HCT116 (cell line): Measurements from ENCODE around the gene PHLDB3. TPM values are rescaled to one million over a fixed set of nuclear protein-coding genes. Genes with fewer than 3 reads are reported as not detected.

Experiments
- ATAC-seq: fragments of 200-7000 bp; cut with Tn5 transposase; 2 replicates; pipeline ENCODE4 v1.9.1; 2020; ENCODE audit warnings: mild to moderate bottlenecking, moderate library complexity
- BruUV-seq: library from RNA; stranded (reverse); fragments of 400-500 nt; replicated peaks from 2 replicates; lab custom pipeline; 2021; lab: Mats Ljungman, UMichigan
- CTCF ChIA-PET: fragments of 300-600 bp; sonication (Branson Sonifier 250); formaldehyde crosslinking; loops from one replicate; lab custom pipeline; 2021; ENCODE audit warnings: antibody characterized with exemption; lab: Charles Lee
- POLR2A ChIA-PET: fragments of 300-600, 350-600 bp; sonication (Branson Sonifier 250); formaldehyde crosslinking; loops from one replicate; lab custom pipeline; 2021; ENCODE audit warnings: antibody characterized with exemption; lab: Charles Lee
- RAD21 ChIA-PET, 2 experiments: fragments of 300-600 bp; sonication (Branson Sonifier 250); formaldehyde crosslinking; loops; one replicate each; lab custom pipeline; 2023; ENCODE audit warnings: low total read pairs in 2 of 2; ENCODE audit not compliant: uncharacterized antibody in 2 of 2, unreplicated experiment in 2 of 2, low non-redundant PET in 1 of 2; lab: Charles Lee
- DNase-seq: peaks from one replicate; pipeline ENCODE4 v3.0.0-alpha.2; 2010; ENCODE audit warnings: low read depth, low spot score
- H2AFZ ChIP-seq: fragments of 200-600 bp; shearing (Covaris generic), sonication (generic); 2 replicates; pipeline ENCODE4 v1.6.1; 2017; ENCODE audit warnings: low read depth, mixed run types, mixed read lengths, antibody characterized with exemption, low read length; ENCODE audit not compliant: poor library complexity, severe bottlenecking
- H3K27ac ChIP-seq: 2 replicates; pipeline ENCODE4 v1.5.1; 2012; ENCODE audit warnings: low read depth, low read length
- H3K27me3 ChIP-seq: fragments of 200-600 bp; sonication (generic); 2 replicates; pipeline ENCODE4 v1.6.1; 2016; ENCODE audit warnings: mixed run types, low read length, mixed read lengths; ENCODE audit not compliant: insufficient read depth
- H3K36me3 ChIP-seq, 2 experiments: fragments of 200-500 bp in 1 of 2; fragments of 200-600 bp in 1 of 2; sonication (Bioruptor generic) in 1 of 2; sonication (generic) in 1 of 2; 2 replicates each; pipeline versions ENCODE4 v1.5.1 to v1.6.1; 2014 to 2016; ENCODE audit warnings: low read length in 2 of 2, inconsistent platforms in 1 of 2, mixed read lengths in 1 of 2, mixed run types in 1 of 2; ENCODE audit not compliant: insufficient read depth in 2 of 2, control insufficient read depth in 1 of 2
- H3K4me1 ChIP-seq, 2 experiments: fragments of 200-600 bp in 1 of 2; sonication (generic) in 1 of 2; 2 replicates each; pipeline versions ENCODE4 v1.5.1 to v1.6.1; 2012 to 2017; ENCODE audit warnings: low read length in 2 of 2, inconsistent platforms in 1 of 2, mild to moderate bottlenecking in 1 of 2, mixed read lengths in 1 of 2, mixed run types in 1 of 2, moderate library complexity in 1 of 2; ENCODE audit not compliant: insufficient read depth in 2 of 2, control insufficient read depth in 1 of 2
- H3K4me2 ChIP-seq: fragments of 200-600 bp; sonication (generic); 2 replicates; pipeline ENCODE4 v1.6.1; 2017; ENCODE audit warnings: mixed run types, low read length, mixed read lengths
- H3K4me3 ChIP-seq, 2 experiments: fragments of 200-600 bp in 1 of 2; sonication (generic) in 1 of 2; replicated peaks in 1 of 2; 2 replicates each; pipeline ENCODE4 v1.5.1; 2011 to 2016; ENCODE audit warnings: low read length in 2 of 2, control low read depth in 1 of 2, low read depth in 1 of 2, mild to moderate bottlenecking in 1 of 2, mixed read lengths in 1 of 2, mixed run types in 1 of 2
- H3K79me2 ChIP-seq: fragments of 200-600 bp; sonication (generic); 2 replicates; pipeline ENCODE4 v1.6.1; 2017; ENCODE audit warnings: mild to moderate bottlenecking, mixed run types, low read length, moderate library complexity, mixed read lengths; ENCODE audit not compliant: insufficient read depth
- H3K9ac ChIP-seq: fragments of 200-600 bp; sonication (generic); 2 replicates; pipeline ENCODE4 v1.6.1; 2016; ENCODE audit warnings: low read length, mixed read lengths
- H3K9me2 ChIP-seq: fragments of 200-600 bp; sonication (generic), shearing (Covaris generic); 2 replicates; pipeline ENCODE4 v1.6.1; 2017; ENCODE audit warnings: mixed run types, mild to moderate bottlenecking, moderate library complexity; ENCODE audit not compliant: insufficient read depth
- H3K9me3 ChIP-seq, 2 experiments: fragments of 200-500 bp in 1 of 2; fragments of 200-600 bp in 1 of 2; sonication (Bioruptor generic) in 1 of 2; sonication (generic) in 1 of 2; 2 replicates each; pipeline ENCODE4 v1.6.1; 2014 to 2017; ENCODE audit warnings: low read length in 2 of 2, mixed read lengths in 2 of 2, inconsistent platforms in 1 of 2, low read depth in 1 of 2, mild to moderate bottlenecking in 1 of 2, mixed run types in 1 of 2, moderate library complexity in 1 of 2; ENCODE audit not compliant: control insufficient read depth in 1 of 2, insufficient read depth in 1 of 2
- H4K20me1 ChIP-seq: fragments of 200-600 bp; sonication (generic), shearing (Covaris generic); 2 replicates; pipeline ENCODE4 v1.6.1; 2017; ENCODE audit warnings: mixed run types, mild to moderate bottlenecking, moderate library complexity; ENCODE audit not compliant: insufficient read depth
- CBX3 ChIP-seq: IDR thresholded peaks from 2 replicates; pipeline ENCODE4 v1.6.1; 2012; ENCODE audit warnings: low read depth
- EZH2 ChIP-seq: fragments of 200-600 bp; sonication (generic); IDR thresholded peaks from 2 replicates; pipeline ENCODE4 v1.6.1; 2017; ENCODE audit warnings: antibody characterized with exemption, mixed run types
- FOSL1 ChIP-seq: IDR thresholded peaks from 2 replicates; pipeline ENCODE4 v1.6.1; 2012; ENCODE audit warnings: low read depth
- JUND ChIP-seq: IDR thresholded peaks from 2 replicates; pipeline ENCODE4 v1.6.1; 2012
- POLR2A ChIP-seq: IDR thresholded peaks from 2 replicates; pipeline ENCODE4 v1.7.0; 2011; ENCODE audit warnings: borderline replicate concordance; ENCODE audit not compliant: insufficient read depth, insufficient read length; ENCODE audit errors: extremely low read depth
- POLR2AphosphoS5 ChIP-seq: IDR thresholded peaks from 2 replicates; pipeline ENCODE4 v1.6.1; 2011; ENCODE audit warnings: mild to moderate bottlenecking, low read depth, low read length, moderate library complexity
- RAD21 ChIP-seq: IDR thresholded peaks from 2 replicates; pipeline ENCODE4 v1.6.1; 2012; ENCODE audit warnings: low read depth, mild to moderate bottlenecking
- SIN3A ChIP-seq: IDR thresholded peaks from 2 replicates; pipeline ENCODE4 v1.6.1; 2012; ENCODE audit warnings: low read depth
- SRF ChIP-seq: IDR thresholded peaks from 2 replicates; pipeline ENCODE4 v1.6.1; 2012; ENCODE audit warnings: low read depth
- TCF7L2 ChIP-seq: IDR thresholded peaks from 2 replicates; pipeline ENCODE4 v1.7.0; 2011; ENCODE audit warnings: borderline replicate concordance, inconsistent platforms; ENCODE audit not compliant: insufficient read depth, insufficient read length; ENCODE audit errors: extremely low read depth
- YY1 ChIP-seq: IDR thresholded peaks from 2 replicates; pipeline ENCODE4 v1.6.1; 2011; ENCODE audit warnings: low read length, low read depth, moderate library complexity, mild to moderate bottlenecking; ENCODE audit not compliant: insufficient replicate concordance; ENCODE audit errors: extremely low read depth
- ZBTB33 ChIP-seq: IDR thresholded peaks from 2 replicates; pipeline ENCODE4 v1.6.1; 2011; ENCODE audit warnings: mild to moderate bottlenecking, low read length, moderate library complexity; ENCODE audit not compliant: insufficient replicate concordance; ENCODE audit errors: extremely low read depth
- ZFX ChIP-seq: fragments of 450-650 bp; IDR thresholded peaks from 2 replicates; pipeline ENCODE4 v1.6.1; 2017
- ZNF274 ChIP-seq: fragments of 200-500 bp; sonication (Bioruptor generic); IDR thresholded peaks from 2 replicates; pipeline ENCODE4 v1.6.1; 2014; ENCODE audit warnings: mild to moderate bottlenecking, low read depth, low read length, inconsistent platforms
- intact Hi-C: fragments of 100-400 bp; cut with micrococcal nuclease; formaldehyde crosslinking; loops from 2 replicates; pipeline ENCODE4 v1.10.0; 2022
- total RNA-seq: library from RNA; stranded (reverse); gene quantifications from one replicate; pipeline ENCODE4 v1.2.1, GENCODE V29; 2021; ENCODE audit not compliant: unreplicated experiment
- TF ChIP-seq, protein P1 (sequence below): IDR thresholded peaks from 2 replicates; pipeline ENCODE4 v1.6.1; 2012; ENCODE audit warnings: low read depth

Gene PHLDB3
- total RNA-seq, 1 experiment from 2014 or later: 15.5 TPM

DNA sequence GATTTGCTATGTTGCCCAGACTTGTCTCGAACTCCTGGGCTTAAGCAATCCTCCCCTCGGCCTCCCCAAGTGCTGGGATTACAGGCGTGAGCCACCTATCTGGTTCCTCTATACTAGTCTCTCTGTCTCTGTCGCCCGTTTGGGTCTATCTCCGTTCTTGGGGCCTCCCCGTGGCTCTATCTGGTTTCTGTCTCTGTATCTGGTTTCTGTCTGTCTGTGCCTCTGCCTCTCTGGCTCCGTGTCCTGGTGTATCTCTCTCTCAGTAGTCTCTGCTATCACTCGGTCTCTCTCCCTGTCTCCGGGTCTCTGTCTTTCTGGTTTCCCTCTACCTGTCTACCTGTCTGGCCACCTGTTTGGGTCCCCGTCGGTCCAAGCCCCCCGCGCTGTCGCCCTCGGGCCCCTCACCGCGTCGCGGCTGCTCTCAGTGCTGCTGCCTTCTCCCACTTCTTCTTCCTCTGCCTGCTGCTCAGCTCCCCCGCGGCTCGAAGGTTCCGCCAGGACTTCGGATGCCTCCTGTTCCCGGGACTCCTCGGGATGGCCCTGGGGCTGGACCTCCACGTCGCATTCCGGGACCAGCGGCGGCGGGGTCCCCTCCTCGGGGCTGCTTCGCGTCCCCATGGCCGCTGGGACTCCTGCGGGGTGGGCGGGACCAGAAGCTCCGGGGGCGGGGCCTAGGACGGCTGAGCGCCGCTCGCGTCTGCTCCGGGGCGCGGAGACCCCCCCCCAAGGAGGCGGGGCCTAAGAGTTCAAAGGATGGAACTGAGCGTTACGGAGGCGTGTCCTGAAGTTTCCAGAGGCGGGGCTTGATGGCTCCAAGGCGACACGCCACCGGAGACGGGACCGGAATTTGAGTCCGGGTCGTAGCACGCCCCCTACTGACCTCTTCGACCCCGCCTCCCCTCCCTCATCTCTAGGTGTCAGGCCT lies 783 bp downstream of the PHLDB3 start (continued):
- TF ChIP-seq FOSL1 (no peak), ZBTB33 (no peak), ZFX (no peak), YY1 (peak; percentile 78), POLR2AphosphoS5 (peak; percentile 72), POLR2A (peak; percentile 43), ZNF274 (no peak), CBX3 (no peak), RAD21 (peak; percentile 40)

DNA sequence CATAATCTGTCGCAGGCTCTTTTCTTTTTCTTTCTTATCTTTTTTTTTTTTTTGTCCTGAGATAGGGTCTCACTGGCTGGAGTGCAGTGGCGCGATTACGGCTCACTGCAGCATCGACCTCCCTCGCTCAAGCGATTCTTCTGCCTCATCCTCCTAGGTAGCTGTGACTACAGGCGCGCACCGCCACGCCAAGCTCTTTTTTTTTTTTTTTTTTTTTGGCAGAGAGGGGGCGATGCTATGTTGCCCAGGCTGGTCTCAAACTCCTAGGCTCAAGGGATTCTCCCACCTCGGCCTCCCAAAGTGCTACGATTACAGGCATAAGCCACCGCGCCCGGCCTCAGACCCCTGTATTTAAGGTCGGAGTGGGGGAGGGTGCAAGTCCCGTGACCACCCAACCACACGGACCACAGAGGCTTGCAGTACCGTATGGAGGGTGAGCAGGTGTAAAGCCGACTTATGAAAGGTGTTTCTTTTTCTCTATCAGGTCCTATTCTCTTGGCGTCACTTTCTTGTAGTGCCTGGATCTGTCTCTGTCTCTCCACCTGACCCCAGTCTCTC lies 2.0 kb downstream of the PHLDB3 start:
- H3K27ac ChIP-seq: no peak overlapping the region
- no peaks in the 10 kb centered on the region for H4K20me1 ChIP-seq
- H3K4me3 ChIP-seq: no peak overlapping the region; a peak in 1 of 4 replicates
- no peaks in the 10 kb centered on the region for H3K36me3 ChIP-seq
- RAD21 ChIA-PET: no interaction called here
- H3K9me2 ChIP-seq: no peaks in the 10 kb centered on the region
- peak overlapping the region; percentile 100; the same call in 1 of the 2 replicates for H3K4me2 ChIP-seq
- TF ChIP-seq SRF (no peak), ZFX (no peak), JUND (no peak), FOSL1 (no peak), TCF7L2 (no peak), YY1 (no peak), ZNF274 (no peak), EZH2 (no peak), SIN3A (no peak)
- TF ChIP-seq, protein P1, sequence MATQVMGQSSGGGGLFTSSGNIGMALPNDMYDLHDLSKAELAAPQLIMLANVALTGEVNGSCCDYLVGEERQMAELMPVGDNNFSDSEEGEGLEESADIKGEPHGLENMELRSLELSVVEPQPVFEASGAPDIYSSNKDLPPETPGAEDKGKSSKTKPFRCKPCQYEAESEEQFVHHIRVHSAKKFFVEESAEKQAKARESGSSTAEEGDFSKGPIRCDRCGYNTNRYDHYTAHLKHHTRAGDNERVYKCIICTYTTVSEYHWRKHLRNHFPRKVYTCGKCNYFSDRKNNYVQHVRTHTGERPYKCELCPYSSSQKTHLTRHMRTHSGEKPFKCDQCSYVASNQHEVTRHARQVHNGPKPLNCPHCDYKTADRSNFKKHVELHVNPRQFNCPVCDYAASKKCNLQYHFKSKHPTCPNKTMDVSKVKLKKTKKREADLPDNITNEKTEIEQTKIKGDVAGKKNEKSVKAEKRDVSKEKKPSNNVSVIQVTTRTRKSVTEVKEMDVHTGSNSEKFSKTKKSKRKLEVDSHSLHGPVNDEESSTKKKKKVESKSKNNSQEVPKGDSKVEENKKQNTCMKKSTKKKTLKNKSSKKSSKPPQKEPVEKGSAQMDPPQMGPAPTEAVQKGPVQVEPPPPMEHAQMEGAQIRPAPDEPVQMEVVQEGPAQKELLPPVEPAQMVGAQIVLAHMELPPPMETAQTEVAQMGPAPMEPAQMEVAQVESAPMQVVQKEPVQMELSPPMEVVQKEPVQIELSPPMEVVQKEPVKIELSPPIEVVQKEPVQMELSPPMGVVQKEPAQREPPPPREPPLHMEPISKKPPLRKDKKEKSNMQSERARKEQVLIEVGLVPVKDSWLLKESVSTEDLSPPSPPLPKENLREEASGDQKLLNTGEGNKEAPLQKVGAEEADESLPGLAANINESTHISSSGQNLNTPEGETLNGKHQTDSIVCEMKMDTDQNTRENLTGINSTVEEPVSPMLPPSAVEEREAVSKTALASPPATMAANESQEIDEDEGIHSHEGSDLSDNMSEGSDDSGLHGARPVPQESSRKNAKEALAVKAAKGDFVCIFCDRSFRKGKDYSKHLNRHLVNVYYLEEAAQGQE: no peak
- TF ChIP-seq, all 23 proteins: peak for 0
- ChIA-PET POLR2A (no interaction called here), CTCF (no interaction called here)
- DNase-seq (no peak), ATAC-seq (no peak)
- intact Hi-C loops: no loop called here
- BruUV-seq: no TSS peak
- H3K9ac ChIP-seq: no peak overlapping the region
- peaks cover 9 to 20% of the 10 kb centered on the region in 2 experiments; a peak in 3 of 4 replicates for H3K4me1 ChIP-seq
- H3K27me3 ChIP-seq: no peaks in the 10 kb centered on the region
- H2AFZ ChIP-seq: no peak overlapping the region
- H3K9me3 ChIP-seq: no peaks in the 10 kb centered on the region
- H3K79me2 ChIP-seq: no peaks in the 10 kb centered on the region
